SK-N-SH (cell line): ENCODE measurements around the gene SDE2. TPM values are rescaled to one million over a fixed set of nuclear protein-coding genes. Genes with fewer than 3 reads are reported as not detected.
"Not testable (repeated sequence)": the region's sequence is repeated elsewhere in the genome, so short reads cannot be mapped to it uniquely, and the experiment has no call there.

Experiments used
- CTCF ChIA-PET: fragments of 300-600, 350-600 bp; formaldehyde crosslinking; extraction: SDS; loops from one replicate; lab custom pipeline; 2021; lab: Yijun Ruan, JAX
- POLR2A ChIA-PET: fragments of 350-600 bp; sonication (Branson Sonifier 250); formaldehyde crosslinking; extraction: SDS; loops from one replicate; lab custom pipeline; 2020; ENCODE audit warnings: antibody characterized with exemption, inconsistent platforms; lab: Yijun Ruan, JAX
- DNase-seq: peaks from one replicate; pipeline ENCODE4 v3.0.0; 2012
- H2AFZ ChIP-seq: fragments of 200-600 bp; sonication (generic); 2 replicates; pipeline ENCODE4 v1.8.1; 2016; ENCODE audit warnings: antibody characterized with exemption, mild to moderate bottlenecking, low read depth
- H3F3A ChIP-seq: fragments of 200-600 bp; sonication (generic); replicated peaks from 2 replicates; pipeline ENCODE3; 2016; ENCODE audit warnings: antibody characterized with exemption, mild to moderate bottlenecking; ENCODE audit not compliant: insufficient read depth
- H3K27ac ChIP-seq, 2 experiments: fragments of 200-500 bp in 1 of 2; fragments of 200-600 bp in 1 of 2; sonication (Bioruptor generic) in 1 of 2; sonication (generic), shearing (Covaris generic) in 1 of 2; 2 replicates each; pipeline versions ENCODE4 v1.5.1 to v1.6.1; 2014 to 2016; ENCODE audit warnings: low read depth in 2 of 2, inconsistent platforms in 1 of 2, low read length in 1 of 2, mild to moderate bottlenecking in 1 of 2, mixed read lengths in 1 of 2
- H3K27me3 ChIP-seq: fragments of 200-600 bp; sonication (generic), shearing (Covaris generic); 2 replicates; pipeline ENCODE4 v1.6.1; 2016; ENCODE audit warnings: mixed run types; ENCODE audit not compliant: insufficient read depth
- H3K36me3 ChIP-seq, 2 experiments: fragments of 200-500 bp in 1 of 2; fragments of 200-600 bp in 1 of 2; sonication (Bioruptor generic) in 1 of 2; sonication (generic) in 1 of 2; replicated peaks in 1 of 2; 2 replicates each; pipeline versions ENCODE3 to v1.5.1; 2014 to 2016; ENCODE audit warnings: low read length in 1 of 2, mild to moderate bottlenecking in 1 of 2; ENCODE audit not compliant: insufficient read depth in 2 of 2, control insufficient read depth in 1 of 2
- H3K4me1 ChIP-seq, 2 experiments: fragments of 200-500 bp in 1 of 2; fragments of 200-600 bp in 1 of 2; sonication (Bioruptor generic) in 1 of 2; sonication (generic), shearing (Covaris generic) in 1 of 2; 2 replicates each; pipeline versions ENCODE4 v1.5.1 to v1.6.1; 2014 to 2016; ENCODE audit warnings: low read depth in 1 of 2, low read length in 1 of 2, mixed run types in 1 of 2; ENCODE audit not compliant: insufficient read depth in 2 of 2, control insufficient read depth in 1 of 2
- H3K4me2 ChIP-seq: fragments of 200-600 bp; sonication (generic), shearing (Covaris generic); 2 replicates; pipeline ENCODE4 v1.6.1; 2017; ENCODE audit warnings: mixed run types
- H3K4me3 ChIP-seq, 2 experiments: fragments of 200-500 bp in 1 of 2; fragments of 200-600 bp in 1 of 2; sonication (Bioruptor generic) in 1 of 2; sonication (generic), shearing (Covaris generic) in 1 of 2; 2 replicates each; pipeline versions ENCODE4 v1.5.1 to v1.8.1; 2014 to 2016; ENCODE audit warnings: low read depth in 2 of 2, inconsistent platforms in 1 of 2, low read length in 1 of 2, mild to moderate bottlenecking in 1 of 2, mixed read lengths in 1 of 2, moderate library complexity in 1 of 2
- H3K79me2 ChIP-seq: fragments of 200-600 bp; sonication (generic); 2 replicates; pipeline ENCODE4 v1.8.1; 2017; ENCODE audit warnings: mild to moderate bottlenecking; ENCODE audit not compliant: insufficient read depth
- H3K9ac ChIP-seq: fragments of 200-600 bp; sonication (generic); 2 replicates; pipeline ENCODE4 v1.6.1; 2017; ENCODE audit warnings: mixed run types
- H3K9me2 ChIP-seq: fragments of 200-600 bp; sonication (generic); 2 replicates; pipeline ENCODE4 v1.6.1; 2017; ENCODE audit warnings: mixed run types
- H3K9me3 ChIP-seq: fragments of 200-600 bp; sonication (generic); 2 replicates; pipeline ENCODE4 v1.6.1; 2017; ENCODE audit warnings: mixed run types, mild to moderate bottlenecking, moderate library complexity
- H4K20me1 ChIP-seq: fragments of 200-600 bp; sonication (generic); 2 replicates; pipeline ENCODE4 v1.6.1; 2017; ENCODE audit warnings: mild to moderate bottlenecking, mixed run types; ENCODE audit not compliant: insufficient read depth
- EP300 ChIP-seq, 2 experiments: IDR thresholded peaks; 2 replicates each; pipeline versions ENCODE4 v1.4.0 to v1.6.1; 2012; ENCODE audit warnings: borderline replicate concordance in 1 of 2, low read depth in 1 of 2, low read length in 1 of 2
- EZH2phosphoT487 ChIP-seq: fragments of 200-600 bp; sonication (generic); IDR thresholded peaks from 2 replicates; pipeline ENCODE4 v1.6.1; 2017; ENCODE audit warnings: low read depth, mixed run types, mild to moderate bottlenecking, antibody characterized with exemption, moderate library complexity, borderline replicate concordance
- TAF1 ChIP-seq: IDR thresholded peaks from 2 replicates; pipeline ENCODE4 v1.6.1; 2012; ENCODE audit warnings: low read depth, mild to moderate bottlenecking, low read length, moderate library complexity, borderline replicate concordance
- WGBS: methylation state at CpG from one replicate; pipeline ENCODE4 v1.1.6; 2017; ENCODE audit warnings: low lambda C conversion rate; 5-methylcytosine and 5-hydroxymethylcytosine counted together
- polyA plus RNA-seq, 3 experiments: library from polyadenylated mRNA; depleted of rRNA; stranded (reverse); fragments of >200 nt; gene quantifications; 2 replicates each; pipeline ENCODE4 v1.2.3, GENCODE V29; 2012
- TF ChIP-seq, protein P1 (sequence below): fragments of 150-350 bp; IDR thresholded peaks from 2 replicates; pipeline ENCODE4 v1.6.1; 2017; ENCODE audit warnings: antibody characterized with exemption, low read length, low read depth, borderline replicate concordance
- TF ChIP-seq, protein P2 (sequence below): IDR thresholded peaks from 2 replicates; pipeline ENCODE4 v1.4.0; 2012; ENCODE audit warnings: low read depth, borderline replicate concordance
- TF ChIP-seq, protein P3 (sequence below): fragments of 200-600 bp; sonication (generic); IDR thresholded peaks from 2 replicates; pipeline ENCODE4 v1.6.1; 2017; ENCODE audit warnings: antibody characterized with exemption, mild to moderate bottlenecking, moderate library complexity

The SDE2 gene
- polyA plus RNA-seq, 1 of the 3 experiments (the other 2 are of a cell fraction): 10.1 TPM

DNA sequence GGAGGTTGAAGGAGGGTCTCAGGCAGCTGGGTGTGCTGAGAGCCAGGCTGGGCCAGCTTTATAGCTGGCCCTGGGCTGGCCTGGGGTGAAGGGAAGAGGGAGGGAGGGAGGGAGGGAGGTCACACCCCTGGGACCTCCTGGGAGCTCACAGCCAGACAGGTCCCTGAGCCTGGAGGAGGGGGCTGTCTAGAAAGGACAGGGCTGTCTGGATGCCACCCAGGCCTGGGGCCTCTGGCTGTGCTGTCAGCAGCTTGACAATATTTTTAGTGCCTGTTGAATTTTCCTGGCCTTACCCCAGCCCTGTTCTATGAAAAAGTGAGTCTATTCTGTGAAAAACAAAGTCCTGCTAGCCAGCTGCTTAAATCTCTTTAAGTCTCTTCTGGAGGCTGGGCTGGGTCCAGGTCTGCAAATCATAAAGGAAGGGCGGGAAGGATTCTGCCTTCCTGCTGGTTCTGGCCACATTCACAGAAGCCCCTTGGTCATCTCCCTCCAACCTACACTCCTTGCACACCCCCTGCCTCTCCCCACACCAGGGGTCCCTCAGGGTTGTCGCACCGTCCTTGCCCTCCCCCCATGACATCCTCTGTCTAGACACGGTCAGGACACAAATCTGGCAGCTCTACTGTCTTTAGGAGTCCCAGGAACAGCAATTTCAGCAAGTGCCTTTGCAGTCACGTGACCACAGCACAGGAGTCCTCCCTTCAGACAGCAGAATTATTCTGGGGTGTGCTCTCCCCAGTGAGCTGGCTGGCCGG is 57.8 kb downstream of the SDE2 start, which contains the start of gene LEFTY2:
TSS of gene LEFTY2 (minus strand) at position 34 of the 755 bp plus-strand sequence. CDS start 80 bp downstream, outside the sequence.
- Histone ChIP-seq H3K4me1 (peaks cover 0 to 19% of the 10 kb centered on the region in 2 experiments; a peak in 1 of 4 replicates), H3K27me3 (no peaks in the 10 kb centered on the region), H2AFZ (no peak within 1 kb of the TSS), H3K79me2 (no peaks in the 10 kb centered on the region), H3K4me2 (no peak within 1 kb of the TSS), H3K27ac (peak within 1 kb of the TSS in 1 of 2 experiments; percentile 54; a peak in 1 of 4 replicates), H3K9me2 (no peaks in the 10 kb centered on the region), H3K9me3 (no peaks in the 10 kb centered on the region), H3K4me3 (no peak within 1 kb of the TSS), H4K20me1 (no peaks in the 10 kb centered on the region), H3F3A (no peaks in the 10 kb centered on the region), H3K36me3 (no peaks in the 10 kb centered on the region), H3K9ac (no peak within 1 kb of the TSS)
- CTCF ChIA-PET: interaction anchor here (0.7 to 2.9 kb wide), 6 partner anchors 10 to 466 kb away, joined by 3 to 15 read pairs (median 4); no protein-coding TSS in a partner anchor
- POLR2A ChIA-PET: no interaction called here
- no peak for TF ChIP-seq TAF1
- TF ChIP-seq, protein P1, sequence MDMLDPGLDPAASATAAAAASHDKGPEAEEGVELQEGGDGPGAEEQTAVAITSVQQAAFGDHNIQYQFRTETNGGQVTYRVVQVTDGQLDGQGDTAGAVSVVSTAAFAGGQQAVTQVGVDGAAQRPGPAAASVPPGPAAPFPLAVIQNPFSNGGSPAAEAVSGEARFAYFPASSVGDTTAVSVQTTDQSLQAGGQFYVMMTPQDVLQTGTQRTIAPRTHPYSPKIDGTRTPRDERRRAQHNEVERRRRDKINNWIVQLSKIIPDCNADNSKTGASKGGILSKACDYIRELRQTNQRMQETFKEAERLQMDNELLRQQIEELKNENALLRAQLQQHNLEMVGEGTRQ: no peak
- WGBS: 80% methylated on average over 6 of the region's 6 CpGs
- DNase-seq: peak; percentile 48

DNA sequence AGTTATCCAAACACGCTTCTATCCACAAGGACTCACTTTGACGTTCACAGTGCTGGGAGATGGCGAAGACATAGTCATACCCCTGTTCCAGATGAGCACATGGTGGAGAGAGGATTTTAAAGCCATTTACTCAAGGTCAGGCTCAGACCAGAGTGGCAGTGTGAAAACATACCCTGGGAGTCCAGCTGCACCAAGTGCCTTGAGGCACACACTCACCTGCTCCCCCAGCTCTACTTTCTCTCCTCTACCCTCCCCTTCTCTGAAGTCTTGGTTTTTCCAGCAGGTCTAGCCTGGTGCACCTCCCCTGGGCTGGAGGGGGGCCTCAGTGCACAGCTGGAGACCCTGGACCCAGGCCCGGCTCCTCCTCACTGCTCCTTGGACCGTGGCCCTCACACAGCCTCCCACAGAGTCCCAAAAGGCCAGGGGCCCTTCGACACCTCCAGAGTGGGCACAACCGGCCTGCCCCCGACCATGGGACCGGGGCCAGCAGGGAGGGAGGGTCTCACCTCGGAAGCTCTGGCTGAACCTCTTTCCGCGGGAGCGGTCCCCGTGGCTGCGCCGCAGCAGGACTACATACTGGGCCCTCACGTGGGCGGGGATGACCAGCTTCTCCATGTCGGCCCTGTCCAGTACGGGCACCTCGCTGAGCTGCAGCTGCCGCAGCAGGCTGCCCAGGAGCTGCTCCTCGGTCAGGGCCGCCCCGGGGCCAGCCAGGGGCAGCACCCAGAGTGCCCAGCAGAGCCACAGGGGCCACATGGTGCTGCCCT is 58.6 kb downstream of the SDE2 start:
- no peaks in the 10 kb centered on the region for H3F3A ChIP-seq
- TF ChIP-seq EP300 (IDR thresholded peaks at IDR 0.05; ENCODE audit: borderline replicate concordance in 1 of 2, low read depth in 1 of 2, low read length in 1 of 2): no peak
- TF ChIP-seq EZH2phosphoT487: no peak
- no peak for TF ChIP-seq TAF1
- TF ChIP-seq, protein P2, sequence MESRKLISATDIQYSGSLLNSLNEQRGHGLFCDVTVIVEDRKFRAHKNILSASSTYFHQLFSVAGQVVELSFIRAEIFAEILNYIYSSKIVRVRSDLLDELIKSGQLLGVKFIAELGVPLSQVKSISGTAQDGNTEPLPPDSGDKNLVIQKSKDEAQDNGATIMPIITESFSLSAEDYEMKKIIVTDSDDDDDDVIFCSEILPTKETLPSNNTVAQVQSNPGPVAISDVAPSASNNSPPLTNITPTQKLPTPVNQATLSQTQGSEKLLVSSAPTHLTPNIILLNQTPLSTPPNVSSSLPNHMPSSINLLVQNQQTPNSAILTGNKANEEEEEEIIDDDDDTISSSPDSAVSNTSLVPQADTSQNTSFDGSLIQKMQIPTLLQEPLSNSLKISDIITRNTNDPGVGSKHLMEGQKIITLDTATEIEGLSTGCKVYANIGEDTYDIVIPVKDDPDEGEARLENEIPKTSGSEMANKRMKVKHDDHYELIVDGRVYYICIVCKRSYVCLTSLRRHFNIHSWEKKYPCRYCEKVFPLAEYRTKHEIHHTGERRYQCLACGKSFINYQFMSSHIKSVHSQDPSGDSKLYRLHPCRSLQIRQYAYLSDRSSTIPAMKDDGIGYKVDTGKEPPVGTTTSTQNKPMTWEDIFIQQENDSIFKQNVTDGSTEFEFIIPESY: no peak
- TF ChIP-seq, protein P3, sequence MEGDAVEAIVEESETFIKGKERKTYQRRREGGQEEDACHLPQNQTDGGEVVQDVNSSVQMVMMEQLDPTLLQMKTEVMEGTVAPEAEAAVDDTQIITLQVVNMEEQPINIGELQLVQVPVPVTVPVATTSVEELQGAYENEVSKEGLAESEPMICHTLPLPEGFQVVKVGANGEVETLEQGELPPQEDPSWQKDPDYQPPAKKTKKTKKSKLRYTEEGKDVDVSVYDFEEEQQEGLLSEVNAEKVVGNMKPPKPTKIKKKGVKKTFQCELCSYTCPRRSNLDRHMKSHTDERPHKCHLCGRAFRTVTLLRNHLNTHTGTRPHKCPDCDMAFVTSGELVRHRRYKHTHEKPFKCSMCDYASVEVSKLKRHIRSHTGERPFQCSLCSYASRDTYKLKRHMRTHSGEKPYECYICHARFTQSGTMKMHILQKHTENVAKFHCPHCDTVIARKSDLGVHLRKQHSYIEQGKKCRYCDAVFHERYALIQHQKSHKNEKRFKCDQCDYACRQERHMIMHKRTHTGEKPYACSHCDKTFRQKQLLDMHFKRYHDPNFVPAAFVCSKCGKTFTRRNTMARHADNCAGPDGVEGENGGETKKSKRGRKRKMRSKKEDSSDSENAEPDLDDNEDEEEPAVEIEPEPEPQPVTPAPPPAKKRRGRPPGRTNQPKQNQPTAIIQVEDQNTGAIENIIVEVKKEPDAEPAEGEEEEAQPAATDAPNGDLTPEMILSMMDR: no peak
- H3K9me3 ChIP-seq: no peaks in the 10 kb centered on the region
- no peak overlapping the region for H3K4me2 ChIP-seq
- DNase-seq: no peak
- H2AFZ ChIP-seq: no peak overlapping the region
- H3K79me2 ChIP-seq: no peaks in the 10 kb centered on the region
- no peak overlapping the region for H3K4me3 ChIP-seq
- no peaks in the 10 kb centered on the region for H3K9me2 ChIP-seq
- no peak overlapping the region for H3K9ac ChIP-seq
- WGBS: 92% methylated on average over 4 of the region's 25 CpGs
- peak overlapping the region in 1 of 2 experiments; percentile 29; a peak in 1 of 4 replicates for H3K27ac ChIP-seq
- H3K27me3 ChIP-seq: no peaks in the 10 kb centered on the region
- ChIA-PET POLR2A (no interaction called here), CTCF (interaction anchor here (0.7 to 2.9 kb wide), 6 partner anchors 10 to 466 kb away, joined by 3 to 15 read pairs (median 4); no protein-coding TSS in a partner anchor)
- peaks cover 0 to 19% of the 10 kb centered on the region in 2 experiments; a peak in 1 of 4 replicates for H3K4me1 ChIP-seq
- H4K20me1 ChIP-seq: no peaks in the 10 kb centered on the region
- H3K36me3 ChIP-seq: no peaks in the 10 kb centered on the region

DNA sequence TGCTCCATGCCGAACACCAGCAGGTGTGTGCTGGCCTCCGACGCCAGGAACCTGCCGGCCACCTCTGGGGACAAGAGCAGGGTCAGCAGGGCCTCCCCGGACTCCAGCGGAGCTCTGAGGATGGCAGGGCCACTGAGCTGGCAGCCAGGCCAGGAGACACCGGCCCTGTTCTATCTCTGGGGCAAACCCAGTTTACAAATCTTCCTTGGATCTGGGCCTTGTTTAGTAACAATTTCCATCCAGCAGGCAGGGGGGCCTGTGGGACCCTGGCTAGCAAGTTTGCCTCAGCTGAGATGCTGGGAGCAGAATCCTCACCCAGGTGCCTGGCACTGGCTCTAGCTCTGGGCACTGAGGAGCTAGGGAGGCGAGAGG is 59.2 kb downstream of the SDE2 start:
- H3F3A ChIP-seq, POLR2A ChIA-PET: not testable (repeated sequence)

More for the DNA sequence above, 59.2 kb downstream of the SDE2 start:
- H3K4me2 ChIP-seq, H4K20me1 ChIP-seq, H3K36me3 ChIP-seq, H3K9me3 ChIP-seq, H3K9me2 ChIP-seq, H3K4me3 ChIP-seq, H2AFZ ChIP-seq, H3K27me3 ChIP-seq, H3K79me2 ChIP-seq, H3K9ac ChIP-seq, DNase-seq, H3K27ac ChIP-seq: not testable (repeated sequence)
- no CpG with 5 or more reads among the region's 8 CpGs for WGBS
- CTCF ChIA-PET: interaction anchor here (2.9 kb wide), 1 partner anchor 465 kb away, joined by 15 read pairs; no protein-coding TSS in a partner anchor
- H3K4me1 ChIP-seq: peaks cover 0 to 19% of the 10 kb centered on the region in 2 experiments; a peak in 1 of 4 replicates
